ENCODE data around the gene FXYD5. TPM values are rescaled to one million over a fixed set of nuclear protein-coding genes. Genes with fewer than 3 reads are reported as not detected.
"Not testable (repeated sequence)": the region's sequence is repeated elsewhere in the genome, so short reads cannot be mapped to it uniquely, and the experiment has no call there.

The FXYD5 gene
- polyA plus RNA-seq, 1 donor: 53.4 TPM

DNA sequence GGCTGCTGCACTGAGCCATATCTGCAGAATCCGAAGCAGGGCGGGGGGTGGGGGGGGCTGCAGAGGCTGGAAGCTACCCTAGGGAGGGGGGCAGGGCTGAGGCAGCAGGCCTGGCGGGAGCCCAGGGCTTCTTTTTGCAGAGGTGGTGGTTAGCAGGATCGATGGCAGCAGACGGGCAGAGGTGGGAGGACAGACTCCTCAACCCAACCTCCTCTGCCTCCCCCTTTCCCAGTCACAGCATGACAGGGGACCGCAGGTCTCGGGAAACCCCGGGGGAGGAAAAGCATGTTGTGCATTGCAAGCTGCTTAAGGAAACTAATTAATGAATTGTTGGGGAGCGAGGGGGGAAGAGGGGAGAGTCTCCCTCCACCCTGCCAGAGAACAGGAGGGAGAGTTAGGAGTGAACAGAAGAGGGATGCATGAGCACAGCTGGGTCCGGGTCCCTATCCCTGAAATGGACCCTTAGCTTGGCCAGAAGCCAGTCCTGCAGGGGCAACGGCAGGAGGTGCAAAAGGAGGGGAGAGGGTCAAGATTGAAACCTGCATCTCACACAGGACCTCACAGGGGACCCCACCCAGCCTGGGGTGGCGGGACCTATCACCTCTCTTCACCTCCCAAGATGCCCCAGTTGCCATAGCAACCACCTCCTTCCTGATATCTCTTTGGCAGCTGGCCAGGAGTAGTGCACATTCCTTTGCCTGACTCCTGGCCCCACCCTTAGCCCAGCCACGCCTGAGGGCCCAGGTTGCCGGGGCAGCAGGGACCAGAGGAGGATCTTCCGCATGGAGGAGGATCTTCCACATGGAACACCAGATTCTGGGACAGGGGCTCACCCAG, 9.7 kb upstream of the FXYD5 start:
- no peaks in the 10 kb centered on the region for H3K36me3 ChIP-seq (ENCODE audit: control insufficient read depth, insufficient read depth, low read length)

GRCh38 chr19:35146746-35147459, 7.6 kb upstream of the FXYD5 start:
- no peak overlapping the region for H3K27ac ChIP-seq (ENCODE audit: low read length)
- H3K36me3 ChIP-seq (ENCODE audit: control insufficient read depth, insufficient read depth, low read length): no peaks in the 10 kb centered on the region
- H3K4me3 ChIP-seq (ENCODE audit: low read length): no peak overlapping the region
- no CpG with 5 or more reads among the region's 7 CpGs for WGBS (ENCODE audit: insufficient coverage, low lambda C conversion rate)
- H3K9me3 ChIP-seq (ENCODE audit: control insufficient read depth, low read depth, low read length): peaks cover 4% of the 10 kb centered on the region
- no peak for DNase-seq
- peaks cover 32% of the 10 kb centered on the region for H3K27me3 ChIP-seq (ENCODE audit: control insufficient read depth, insufficient read depth, low read length)
- H3K4me1 ChIP-seq (ENCODE audit: control insufficient read depth, insufficient read depth, low read length): peaks cover 9% of the 10 kb centered on the region

More for the DNA sequence above, 9.7 kb upstream of the FXYD5 start:
- H3K4me3 ChIP-seq (ENCODE audit: low read length): no peak overlapping the region
- H3K27me3 ChIP-seq (ENCODE audit: control insufficient read depth, insufficient read depth, low read length): peaks cover 34% of the 10 kb centered on the region
- H3K27ac ChIP-seq (ENCODE audit: low read length): no peak overlapping the region
- WGBS (ENCODE audit: insufficient coverage, low lambda C conversion rate): no CpG with 5 or more reads among the region's 15 CpGs
- H3K9me3 ChIP-seq (ENCODE audit: control insufficient read depth, low read depth, low read length): peaks cover 4% of the 10 kb centered on the region
- peak; percentile 89 to 90 for DNase-seq
- peaks cover 23% of the 10 kb centered on the region for H3K4me1 ChIP-seq (ENCODE audit: control insufficient read depth, insufficient read depth, low read length)

DNA sequence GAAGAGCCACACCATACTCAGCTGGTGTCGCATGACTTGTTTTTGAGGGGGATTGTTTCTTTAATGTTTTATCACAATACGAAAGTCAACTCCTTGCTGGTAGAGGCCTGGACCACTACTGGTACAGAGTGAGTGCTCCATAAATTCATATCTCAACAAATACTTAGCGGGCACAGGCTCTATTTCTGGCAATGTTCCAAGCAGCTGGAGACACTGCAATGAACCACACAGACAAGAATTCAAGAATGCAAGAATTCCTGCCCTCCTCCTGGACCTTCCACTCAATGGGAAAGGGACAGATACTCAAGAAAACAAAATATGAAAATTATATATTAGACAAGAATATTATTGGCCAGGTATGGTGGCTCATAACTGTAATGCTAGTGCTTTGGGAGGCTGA, 5.1 kb upstream of the FXYD5 start:
- Histone ChIP-seq H3K4me3 (ENCODE audit: low read length) (no peak overlapping the region), H3K4me1 (ENCODE audit: control insufficient read depth, insufficient read depth, low read length) (peaks cover 9% of the 10 kb centered on the region), H3K9me3 (ENCODE audit: control insufficient read depth, low read depth, low read length) (no peaks in the 10 kb centered on the region), H3K27ac (ENCODE audit: low read length) (no peak overlapping the region), H3K27me3 (ENCODE audit: control insufficient read depth, insufficient read depth, low read length) (peaks cover 32% of the 10 kb centered on the region), H3K36me3 (ENCODE audit: control insufficient read depth, insufficient read depth, low read length) (no peaks in the 10 kb centered on the region)
- 60% methylated on average over 1 of the region's 3 CpGs for WGBS (ENCODE audit: insufficient coverage, low lambda C conversion rate)
- no peak for DNase-seq

DNA sequence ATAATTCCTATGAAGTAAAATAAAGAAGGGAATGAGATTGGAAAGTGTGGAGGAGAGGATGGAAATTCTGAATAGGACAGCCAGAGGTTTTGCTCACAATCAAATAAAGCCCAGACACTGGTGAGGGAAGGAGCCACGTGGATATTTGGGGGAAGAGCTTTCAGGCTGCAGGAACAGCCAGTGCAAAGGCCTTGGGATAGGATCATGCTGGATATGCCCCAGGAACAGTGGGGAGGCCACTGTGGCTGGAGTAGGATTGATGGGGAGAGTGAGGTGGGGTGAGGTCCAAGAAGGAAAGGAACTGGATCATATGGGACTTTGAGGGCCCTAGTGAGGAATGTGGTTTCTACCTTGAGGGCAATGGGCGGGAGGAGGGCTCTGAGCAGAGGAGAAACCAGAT, 4.1 kb upstream of the FXYD5 start:
- Histone ChIP-seq H3K9me3 (ENCODE audit: control insufficient read depth, low read depth, low read length) (no peaks in the 10 kb centered on the region), H3K4me3 (ENCODE audit: low read length) (no peak overlapping the region), H3K27ac (ENCODE audit: low read length) (no peak overlapping the region), H3K4me1 (ENCODE audit: control insufficient read depth, insufficient read depth, low read length) (peaks cover 17% of the 10 kb centered on the region), H3K27me3 (ENCODE audit: control insufficient read depth, insufficient read depth, low read length) (peaks cover 36% of the 10 kb centered on the region), H3K36me3 (ENCODE audit: control insufficient read depth, insufficient read depth, low read length) (no peaks in the 10 kb centered on the region)
- no CpG with 5 or more reads among the region's 2 CpGs for WGBS (ENCODE audit: insufficient coverage, low lambda C conversion rate)
- DNase-seq: no peak

DNA sequence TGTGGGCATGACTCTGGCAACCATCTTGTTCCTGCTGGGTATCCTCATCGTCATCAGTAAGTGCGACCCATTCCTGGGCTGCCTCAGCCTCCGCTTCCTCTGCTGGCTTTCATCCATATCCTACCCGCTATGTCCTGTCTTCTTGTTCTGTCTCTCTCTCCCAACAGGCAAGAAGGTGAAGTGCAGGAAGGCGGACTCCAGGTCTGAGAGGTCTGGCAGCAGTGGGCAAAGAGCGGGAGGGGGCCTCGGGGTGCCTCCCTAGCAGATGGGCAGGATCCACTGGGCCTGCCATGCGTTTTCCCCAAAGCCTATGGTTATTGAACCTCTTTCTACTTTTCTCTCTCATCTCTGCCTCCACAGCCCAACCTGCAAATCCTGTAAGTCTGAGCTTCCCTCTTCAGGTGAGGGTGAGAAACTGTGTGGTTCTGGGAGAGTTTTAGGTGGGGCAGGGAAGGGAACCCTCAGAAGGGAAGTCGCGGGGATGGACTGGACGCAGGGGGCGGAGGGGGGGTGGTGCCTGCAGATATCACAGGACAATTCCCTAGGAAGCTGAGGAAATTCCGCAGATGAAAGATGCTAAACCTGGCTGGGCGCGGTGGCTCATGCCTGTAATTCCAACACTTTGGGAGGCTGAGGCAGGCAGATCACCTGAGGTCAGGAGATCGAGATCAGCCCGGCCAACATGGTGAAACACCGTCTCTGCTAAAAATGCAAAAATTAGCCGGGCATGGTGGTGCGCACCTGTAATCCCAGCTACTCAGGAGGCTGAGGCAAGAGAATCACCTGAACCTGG, 3.1 kb upstream of the FXYD5 start:
- peaks cover 21% of the 10 kb centered on the region for H3K4me1 ChIP-seq (ENCODE audit: control insufficient read depth, insufficient read depth, low read length)
- no peak overlapping the region for H3K4me3 ChIP-seq (ENCODE audit: low read length)
- H3K27me3 ChIP-seq (ENCODE audit: control insufficient read depth, insufficient read depth, low read length): peaks cover 41% of the 10 kb centered on the region
- H3K27ac ChIP-seq (ENCODE audit: low read length): no peak overlapping the region
- no peaks in the 10 kb centered on the region for H3K36me3 ChIP-seq (ENCODE audit: control insufficient read depth, insufficient read depth, low read length)
- H3K9me3 ChIP-seq (ENCODE audit: control insufficient read depth, low read depth, low read length): no peaks in the 10 kb centered on the region
- 96% methylated on average over 4 of the region's 20 CpGs for WGBS (ENCODE audit: insufficient coverage, low lambda C conversion rate)
- no peak for DNase-seq

DNA sequence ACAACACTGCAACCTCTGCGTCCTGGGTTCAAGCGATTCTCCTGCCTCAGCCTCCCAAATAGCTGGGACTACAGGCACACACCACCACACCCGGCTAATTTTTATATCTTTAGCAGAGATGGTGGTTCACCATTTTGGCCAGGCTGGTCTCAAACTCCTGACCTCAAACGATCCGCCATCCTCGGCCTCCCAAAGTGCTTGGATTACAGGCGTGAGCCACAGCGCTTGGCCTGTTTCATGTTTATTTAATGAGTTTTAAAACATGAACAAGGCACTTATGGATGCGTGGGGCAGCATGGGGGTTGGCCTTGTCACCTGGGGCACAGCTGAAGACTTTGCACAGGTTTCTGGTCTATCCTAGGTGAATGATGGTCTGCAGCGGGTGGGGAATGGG, 1.4 kb upstream of the FXYD5 start:
- H3K4me1 ChIP-seq (ENCODE audit: control insufficient read depth, insufficient read depth, low read length): peaks cover 21% of the 10 kb centered on the region
- WGBS (ENCODE audit: insufficient coverage, low lambda C conversion rate): 80% methylated on average over 1 of the region's 10 CpGs
- DNase-seq; H3K36me3 ChIP-seq (ENCODE audit: control insufficient read depth, insufficient read depth, low read length); H3K27ac ChIP-seq (ENCODE audit: low read length); H3K4me3 ChIP-seq (ENCODE audit: low read length); H3K9me3 ChIP-seq (ENCODE audit: control insufficient read depth, low read depth, low read length): not testable (repeated sequence)
- H3K27me3 ChIP-seq (ENCODE audit: control insufficient read depth, insufficient read depth, low read length): peaks cover 41% of the 10 kb centered on the region

- Histone ChIP-seq H3K4me3 (ENCODE audit: low read length) (peak overlapping the region; percentile 50), H3K4me1 (ENCODE audit: control insufficient read depth, insufficient read depth, low read length) (peaks cover 21% of the 10 kb centered on the region), H3K36me3 (ENCODE audit: control insufficient read depth, insufficient read depth, low read length) (peaks cover 4% of the 10 kb centered on the region), H3K9me3 (ENCODE audit: control insufficient read depth, low read depth, low read length) (no peaks in the 10 kb centered on the region), H3K27me3 (ENCODE audit: control insufficient read depth, insufficient read depth, low read length) (peaks cover 41% of the 10 kb centered on the region), H3K27ac (ENCODE audit: low read length) (no peak overlapping the region)
- peak in 1 of 2 donors; percentile 54 for DNase-seq
- WGBS (ENCODE audit: insufficient coverage, low lambda C conversion rate): no CpG with 5 or more reads among the region's 36 CpGs
Observed at GRCh38 chr19:35153701-35154524, 622 bp upstream of the FXYD5 start.

DNA sequence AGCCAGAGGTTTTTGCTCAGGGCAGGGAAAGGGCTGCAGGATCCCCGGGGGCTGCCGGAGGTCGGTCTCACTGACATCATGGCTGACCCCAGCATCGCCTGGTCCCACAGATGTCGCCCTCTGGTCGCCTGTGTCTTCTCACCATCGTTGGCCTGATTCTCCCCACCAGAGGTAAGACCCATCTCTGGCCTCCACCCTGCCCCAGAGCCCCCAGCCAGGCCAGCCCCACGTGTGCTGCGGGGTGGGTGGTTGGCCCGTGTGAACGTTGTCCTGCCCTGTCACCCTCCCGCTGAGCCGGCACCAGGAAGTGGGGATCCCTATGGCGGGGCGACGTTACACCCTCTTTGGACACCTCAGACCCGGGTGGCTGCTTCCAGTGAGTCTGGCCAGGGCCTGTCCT, 906 bp downstream of the FXYD5 start:
- Histone ChIP-seq H3K4me3 (ENCODE audit: low read length) (peak overlapping the region; percentile 50), H3K27ac (ENCODE audit: low read length) (no peak overlapping the region)
- DNase-seq: peak in 1 of 2 donors; percentile 36

GRCh38 chr19:35155981-35156672, 1.6 kb downstream of the FXYD5 start:
- H3K9me3 ChIP-seq (ENCODE audit: control insufficient read depth, low read depth, low read length): no peaks in the 10 kb centered on the region
- H3K36me3 ChIP-seq (ENCODE audit: control insufficient read depth, insufficient read depth, low read length): peaks cover 4% of the 10 kb centered on the region
- WGBS (ENCODE audit: insufficient coverage, low lambda C conversion rate): 83% methylated on average over 1 of the region's 6 CpGs
- H3K27ac ChIP-seq (ENCODE audit: low read length): no peak overlapping the region
- DNase-seq: no peak
- no peak overlapping the region for H3K4me3 ChIP-seq (ENCODE audit: low read length)
- peaks cover 41% of the 10 kb centered on the region for H3K27me3 ChIP-seq (ENCODE audit: control insufficient read depth, insufficient read depth, low read length)
- H3K4me1 ChIP-seq (ENCODE audit: control insufficient read depth, insufficient read depth, low read length): peaks cover 21% of the 10 kb centered on the region

More for the DNA sequence above, 906 bp downstream of the FXYD5 start:
- Histone ChIP-seq H3K9me3 (ENCODE audit: control insufficient read depth, low read depth, low read length) (no peaks in the 10 kb centered on the region), H3K36me3 (ENCODE audit: control insufficient read depth, insufficient read depth, low read length) (peaks cover 4% of the 10 kb centered on the region), H3K27me3 (ENCODE audit: control insufficient read depth, insufficient read depth, low read length) (peaks cover 41% of the 10 kb centered on the region), H3K4me1 (ENCODE audit: control insufficient read depth, insufficient read depth, low read length) (peaks cover 21% of the 10 kb centered on the region)
- no CpG with 5 or more reads among the region's 17 CpGs for WGBS (ENCODE audit: insufficient coverage, low lambda C conversion rate)
